GM10266 (cell line): ENCODE measurements around the gene CBX2.

Experiments used
- DNase-seq: peaks from one replicate; pipeline ENCODE4 v3.0.0; 2012; ENCODE audit errors: extremely low spot score
- CTCF ChIP-seq: IDR thresholded peaks from 2 replicates; pipeline ENCODE4 v1.5.1; 2012; ENCODE audit warnings: mild to moderate bottlenecking, low read depth; ENCODE audit not compliant: control insufficient read depth, insufficient read depth; ENCODE audit errors: missing control alignments

CBX2 gene

DNA sequence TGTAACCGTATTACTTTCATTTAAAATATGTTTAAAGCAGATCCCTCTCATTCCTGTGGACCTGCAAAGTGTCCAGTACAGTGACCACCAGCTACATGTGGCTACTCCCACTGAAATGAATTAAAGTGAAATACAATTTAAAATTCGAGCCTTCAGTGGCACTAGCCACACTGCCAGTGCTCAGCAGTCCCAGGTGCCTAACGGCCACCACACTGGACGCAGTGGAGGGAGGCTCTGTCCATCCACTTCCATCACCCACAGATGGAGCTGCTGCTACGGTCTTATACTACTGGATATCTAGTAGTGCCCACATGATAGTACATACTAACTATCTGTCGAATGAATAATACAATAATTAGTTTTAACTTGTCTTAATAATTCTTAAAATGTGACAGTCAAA is 2.3 kb upstream of the CBX2 start:
- DNase-seq, result no peak
- TF ChIP-seq CTCF, result no peak

DNA sequence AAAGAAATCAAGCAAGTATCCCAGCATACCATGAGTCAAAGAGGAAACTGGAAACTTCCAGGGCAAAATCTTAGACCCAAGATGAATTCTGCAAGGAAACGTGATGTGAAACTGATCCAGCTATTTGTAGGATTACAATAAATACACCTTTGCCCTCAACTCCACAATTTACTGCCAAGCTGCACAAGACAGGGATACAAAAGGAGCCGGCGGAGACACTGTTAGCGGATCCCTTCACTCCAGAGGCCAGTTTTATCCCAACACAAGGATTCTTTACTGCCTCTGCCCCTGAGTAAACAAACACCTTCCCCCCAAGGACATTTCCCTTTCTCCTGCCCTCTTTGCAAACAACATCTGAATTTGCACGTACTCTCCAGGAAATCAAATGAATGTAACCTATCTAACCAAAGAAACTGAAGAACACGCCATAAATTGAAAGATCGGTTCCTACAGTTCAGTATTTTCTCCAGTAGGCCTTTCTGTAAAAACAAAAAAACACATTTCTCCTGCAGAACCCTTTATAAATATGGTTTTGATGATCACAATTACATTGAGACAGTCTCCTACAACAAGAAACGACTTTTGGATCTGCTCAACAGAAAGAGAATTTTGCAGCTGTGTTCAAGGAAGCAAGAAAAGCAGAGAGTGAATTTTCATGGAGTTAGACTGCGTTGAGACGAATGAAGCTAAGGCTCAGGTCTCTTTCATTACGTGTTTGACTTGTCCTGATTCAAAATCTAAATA is 1.4 kb upstream of the CBX2 start:
- DNase-seq, result no peak
- TF ChIP-seq CTCF, result no peak

DNA sequence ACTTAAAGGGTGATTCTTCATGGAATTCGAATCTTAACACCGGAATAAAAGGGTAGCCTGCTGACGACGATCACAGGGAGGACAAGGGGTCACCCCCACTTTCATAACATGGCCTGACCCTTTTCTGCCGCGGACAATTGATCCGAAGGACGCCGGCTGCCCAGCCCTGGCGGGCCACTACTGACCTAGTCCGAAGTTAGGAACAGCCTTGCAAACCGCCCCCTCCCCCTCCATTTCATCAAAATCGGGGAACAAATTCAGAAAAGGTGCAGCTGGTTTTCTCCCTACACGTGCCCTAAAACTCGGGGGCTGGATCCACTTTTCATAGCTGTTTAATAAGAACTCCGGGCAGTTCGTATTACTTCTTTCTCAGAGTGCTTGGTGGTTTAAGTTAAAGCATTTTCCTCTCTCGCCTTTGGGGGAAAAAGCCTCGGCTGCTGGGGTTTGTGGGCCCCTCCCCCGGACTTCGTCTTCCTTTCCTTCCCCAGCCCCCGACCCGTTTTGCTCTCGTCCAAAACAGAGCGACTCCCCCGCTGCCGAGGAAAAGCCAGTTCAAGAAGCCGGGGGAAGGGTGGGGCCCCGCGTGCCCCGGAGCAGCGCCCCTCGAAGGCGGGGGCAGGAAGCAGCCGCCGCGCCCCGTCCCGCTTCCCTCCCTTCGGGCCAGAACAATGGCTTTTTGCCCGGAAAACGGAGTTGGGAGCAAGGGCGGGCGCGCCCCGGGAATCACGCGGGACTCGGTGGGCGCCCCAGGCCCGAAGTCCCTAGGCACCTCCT is 641 bp upstream of the CBX2 start:
- no peak for TF ChIP-seq CTCF
- peak; percentile 61 for DNase-seq

DNA sequence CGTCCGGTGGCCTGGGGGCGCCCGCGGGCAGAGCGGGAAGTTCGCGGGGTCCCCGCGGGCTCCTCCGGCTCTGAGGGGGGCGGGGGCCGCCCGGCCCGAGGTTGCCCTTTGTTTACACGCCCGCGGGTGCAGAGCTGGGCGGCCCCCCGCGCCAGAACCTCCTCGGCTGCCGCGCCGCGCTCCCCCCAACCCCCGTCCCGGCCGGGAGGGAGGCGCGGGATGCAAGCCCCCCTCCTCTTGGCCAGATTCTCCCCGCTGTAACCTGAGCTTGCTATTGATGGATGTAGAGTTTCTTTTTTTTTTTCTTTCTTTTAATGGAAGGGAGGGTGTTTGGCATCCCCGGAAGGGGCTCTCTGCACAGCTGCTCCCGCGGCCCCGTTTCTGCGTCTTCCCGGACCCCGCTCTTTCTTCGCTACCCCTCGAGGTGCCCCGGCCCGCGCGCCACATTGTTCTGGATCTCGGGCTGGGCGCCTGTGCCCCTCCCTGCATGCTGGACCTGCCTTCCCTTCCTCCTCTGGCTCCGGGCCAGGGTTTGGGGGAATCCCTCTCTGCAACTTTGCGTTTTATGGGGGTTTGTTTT is 646 bp downstream of the CBX2 start:
- no peak for TF ChIP-seq CTCF
- DNase-seq, result peak; percentile 62

GRCh38 chr17:79779084-79779529 is 1.2 kb downstream of the CBX2 start:
- no peak for TF ChIP-seq CTCF
- DNase-seq, result no peak

GRCh38 chr17:79779661-79780365 is 1.9 kb downstream of the CBX2 start:
- DNase-seq, result peak; percentile 11
- no peak for TF ChIP-seq CTCF
